B cell (primary cell): ENCODE results near the gene TMIGD2. TPM values are rescaled to one million over a fixed set of nuclear protein-coding genes. Genes with fewer than 3 reads are reported as not detected.

ENCODE experiments used
- ATAC-seq: fragments of 200-7000 bp; cut with Tn5 transposase; one replicate; pipeline ENCODE4 v1.10.0; 2021; ENCODE audit warnings: low read depth, mild to moderate bottlenecking, moderate number of reproducible peaks, moderate library complexity
- CTCF ChIA-PET: fragments of 350-600 bp; sonication (Branson Sonifier 250); formaldehyde crosslinking; loops from one replicate; lab custom pipeline; 2021; ENCODE audit warnings: antibody characterized with exemption, inconsistent platforms; lab: Charles Lee
- POLR2A ChIA-PET: fragments of 350-600 bp; sonication (Branson Sonifier 250); formaldehyde crosslinking; loops from one replicate; lab custom pipeline; 2021; ENCODE audit warnings: antibody characterized with exemption; lab: Charles Lee
- DNase-seq: peaks from one replicate; pipeline ENCODE4 v3.0.0; 2013
- H2AFZ ChIP-seq: 2 replicates; pipeline ENCODE4 v1.6.1; 2012; ENCODE audit warnings: mild to moderate bottlenecking, low read depth, low read length; ENCODE audit not compliant: insufficient read depth, poor library complexity, severe bottlenecking
- H3K27ac ChIP-seq, 2 donors: 1 replicate in 1 of 2; 2 replicates in 1 of 2; pipeline ENCODE4 v1.5.1; 2012 to 2013; ENCODE audit warnings: low read length in 2 of 2, mild to moderate bottlenecking in 2 of 2, moderate library complexity in 1 of 2
- H3K27me3 ChIP-seq, 4 experiments: fragments of 200-600 bp in 1 of 4; sonication (generic) in 1 of 4; replicated peaks in 1 of 4; 1 replicate in 2 of 4; 2 replicates in 2 of 4; pipeline versions ENCODE4 v1.6.1 to v1.7.0; 2013 to 2016; ENCODE audit warnings: low read length in 3 of 4, mild to moderate bottlenecking in 2 of 4, mixed read lengths in 1 of 4, moderate library complexity in 1 of 4; ENCODE audit not compliant: insufficient read depth in 4 of 4, control insufficient read depth in 3 of 4; ENCODE audit errors: control extremely low read depth in 1 of 4
- H3K36me3 ChIP-seq, 2 experiments: replicated peaks in 1 of 2; 1 replicate in 1 of 2; 2 replicates in 1 of 2; pipeline versions ENCODE4 v1.6.1 to v1.7.1; 2013; ENCODE audit warnings: low read length in 1 of 2; ENCODE audit not compliant: insufficient read depth in 2 of 2, control insufficient read depth in 1 of 2; ENCODE audit errors: control extremely low read depth in 1 of 2, extremely low read depth in 1 of 2
- H3K4me1 ChIP-seq, 2 donors: fragments of 200-600 bp in 1 of 2; sonication (generic) in 1 of 2; 1 replicate in 1 of 2; 2 replicates in 1 of 2; pipeline versions ENCODE4 v1.5.1 to v1.6.1; 2013 to 2017; ENCODE audit warnings: low read length in 2 of 2; ENCODE audit not compliant: control insufficient read depth in 2 of 2, insufficient read depth in 2 of 2
- H3K4me2 ChIP-seq: replicated peaks from 2 replicates; pipeline ENCODE3; 2012; ENCODE audit warnings: mild to moderate bottlenecking, low read depth, low read length; ENCODE audit not compliant: poor library complexity, severe bottlenecking
- H3K4me3 ChIP-seq, 5 experiments: fragments of 200-600 bp in 1 of 5; sonication (generic) in 1 of 5; 1 replicate in 3 of 5; 2 replicates in 2 of 5; pipeline versions ENCODE4 v1.5.1 to v1.7.0; 2011 to 2016; ENCODE audit warnings: low read length in 4 of 5, mild to moderate bottlenecking in 4 of 5, low read depth in 2 of 5, control low read depth in 1 of 5, moderate library complexity in 1 of 5; ENCODE audit not compliant: insufficient read depth in 1 of 5; ENCODE audit errors: control extremely low read depth in 1 of 5, extremely low read depth in 1 of 5
- H3K79me2 ChIP-seq: fragments of 200-600 bp; sonication (generic); one replicate; pipeline ENCODE4 v1.6.0; 2016; ENCODE audit warnings: low read length; ENCODE audit not compliant: control insufficient read depth, insufficient read depth
- H3K9ac ChIP-seq: fragments of 200-600 bp; sonication (generic); 2 replicates; pipeline ENCODE4 v1.6.1; 2017; ENCODE audit warnings: mild to moderate bottlenecking, low read length, moderate library complexity
- H3K9me3 ChIP-seq, 3 donors: one replicate each; pipeline versions ENCODE4 v1.6.1 to v1.7.1; 2013; ENCODE audit warnings: low read length in 2 of 3; ENCODE audit not compliant: control insufficient read depth in 2 of 3, insufficient read depth in 1 of 3; ENCODE audit errors: control extremely low read depth in 1 of 3
- H4K20me1 ChIP-seq: 2 replicates; pipeline ENCODE4 v1.6.0; 2012; ENCODE audit warnings: mild to moderate bottlenecking, low read length; ENCODE audit not compliant: insufficient read depth, control insufficient read depth, poor library complexity, severe bottlenecking
- H3K27ac Mint-ChIP-seq: one replicate; pipeline ENCODE4 v1.8.0; 2021; ENCODE audit warnings: mixed read lengths
- H3K27me3 Mint-ChIP-seq: one replicate; pipeline ENCODE4 v1.8.0; 2021; ENCODE audit warnings: mixed read lengths
- H3K4me1 Mint-ChIP-seq: one replicate; pipeline ENCODE4 v1.8.0; 2021; ENCODE audit warnings: mixed read lengths
- H3K4me3 Mint-ChIP-seq: one replicate; pipeline ENCODE4 v1.8.0; 2021; ENCODE audit warnings: mixed read lengths
- H3K9me3 Mint-ChIP-seq: one replicate; pipeline ENCODE4 v1.8.0; 2022; ENCODE audit warnings: mixed read lengths; ENCODE audit not compliant: insufficient read depth
- EZH2 ChIP-seq: IDR thresholded peaks from 2 replicates; pipeline ENCODE4 v1.6.1; 2012; ENCODE audit warnings: borderline replicate concordance, low read depth, mild to moderate bottlenecking, moderate library complexity, low read length; ENCODE audit not compliant: insufficient read depth, poor library complexity, severe bottlenecking
- whole genome bisulfite sequencing: methylation state at CpG from one replicate; pipeline ENCODE4 v1.1.5; 2013; ENCODE audit warnings: missing lambda C conversion rate; ENCODE audit not compliant: insufficient coverage; 5-methylcytosine and 5-hydroxymethylcytosine counted together
- intact Hi-C: fragments of 100-400 bp; cut with micrococcal nuclease; formaldehyde crosslinking; loops from one replicate; pipeline ENCODE4 v1.10.0; 2022
- polyA plus RNA-seq: library from polyadenylated mRNA; depleted of rRNA; stranded (reverse); fragments of >200 nt; gene quantifications from 2 replicates; pipeline ENCODE4 v1.2.3, GENCODE V29; 2012
- total RNA-seq, 2 donors: library from RNA; stranded (reverse); fragments of 120-200 nt in 1 of 2; gene quantifications; 1 replicate in 1 of 2; 2 replicates in 1 of 2; pipeline versions ENCODE4 v1.2.3 to v1.2.4, GENCODE V29; 2013 to 2022
- TF ChIP-seq, protein P1 (sequence below): fragments of 200-600 bp; IDR thresholded peaks from one replicate; pipeline ENCODE4 v1.8.0; 2022; ENCODE audit warnings: antibody characterized with exemption, mild to moderate bottlenecking

The TMIGD2 gene
- total and polyA plus RNA-seq, 2 donors (not counting 1 experiment from before 2014, with no cell fraction given): 0.24 TPM; not detected in 1

DNA sequence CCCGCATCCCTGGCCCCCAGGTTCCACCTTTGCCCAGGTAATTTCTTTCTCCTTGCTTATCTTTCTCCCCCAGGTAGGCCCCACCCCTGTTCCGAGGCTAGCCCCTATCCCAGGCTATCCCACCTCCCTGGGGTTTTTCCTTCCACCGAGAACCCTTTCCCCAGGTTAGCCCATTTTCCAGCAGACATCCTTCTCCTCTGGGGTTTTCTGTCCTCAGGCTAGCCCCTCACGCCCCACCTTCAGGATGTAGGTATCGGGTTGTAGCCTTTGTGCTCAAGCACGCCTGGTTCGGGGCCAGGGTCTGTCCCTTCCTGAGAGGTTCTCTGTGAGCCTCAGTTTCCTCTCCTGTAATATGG is 3.0 kb upstream of the TMIGD2 start:
- Histone ChIP-seq H3K27ac (no peak overlapping the region), H3K4me2 (no peak overlapping the region), H3K27me3 (peaks cover 0 to 6% (median 0%) of the 10 kb centered on the region in 4 experiments), H3K4me3 (no peak overlapping the region), H4K20me1 (no peaks in the 10 kb centered on the region), H2AFZ (no peak overlapping the region), H3K79me2 (no peaks in the 10 kb centered on the region), H3K9me3 (peaks cover 0 to under 1% (median 0%) of the 10 kb centered on the region in 3 donors), H3K9ac (no peak overlapping the region), H3K36me3 (no peaks in the 10 kb centered on the region), H3K4me1 (peaks cover 4% of the 10 kb centered on the region in 2 donors)
- H3K9me3 Mint-ChIP-seq: no peaks in the 10 kb centered on the region
- H3K4me3 Mint-ChIP-seq: peak overlapping the region; percentile 37
- ATAC-seq (no peak), DNase-seq (no peak)
- CTCF ChIA-PET: no interaction called here
- POLR2A ChIA-PET: interaction anchor here (0.6 kb wide), 1 partner anchor 60 kb away, joined by 3 read pairs; no protein-coding TSS in a partner anchor
- H3K4me1 Mint-ChIP-seq: peaks cover 7% of the 10 kb centered on the region
- intact Hi-C loops: no loop called here
- 92% methylated on average over 5 of the region's 7 CpGs for WGBS
- no peak overlapping the region for H3K27ac Mint-ChIP-seq
- TF ChIP-seq, protein P1, sequence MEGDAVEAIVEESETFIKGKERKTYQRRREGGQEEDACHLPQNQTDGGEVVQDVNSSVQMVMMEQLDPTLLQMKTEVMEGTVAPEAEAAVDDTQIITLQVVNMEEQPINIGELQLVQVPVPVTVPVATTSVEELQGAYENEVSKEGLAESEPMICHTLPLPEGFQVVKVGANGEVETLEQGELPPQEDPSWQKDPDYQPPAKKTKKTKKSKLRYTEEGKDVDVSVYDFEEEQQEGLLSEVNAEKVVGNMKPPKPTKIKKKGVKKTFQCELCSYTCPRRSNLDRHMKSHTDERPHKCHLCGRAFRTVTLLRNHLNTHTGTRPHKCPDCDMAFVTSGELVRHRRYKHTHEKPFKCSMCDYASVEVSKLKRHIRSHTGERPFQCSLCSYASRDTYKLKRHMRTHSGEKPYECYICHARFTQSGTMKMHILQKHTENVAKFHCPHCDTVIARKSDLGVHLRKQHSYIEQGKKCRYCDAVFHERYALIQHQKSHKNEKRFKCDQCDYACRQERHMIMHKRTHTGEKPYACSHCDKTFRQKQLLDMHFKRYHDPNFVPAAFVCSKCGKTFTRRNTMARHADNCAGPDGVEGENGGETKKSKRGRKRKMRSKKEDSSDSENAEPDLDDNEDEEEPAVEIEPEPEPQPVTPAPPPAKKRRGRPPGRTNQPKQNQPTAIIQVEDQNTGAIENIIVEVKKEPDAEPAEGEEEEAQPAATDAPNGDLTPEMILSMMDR: no peak
- TF ChIP-seq EZH2: no peak
- H3K27me3 Mint-ChIP-seq: peaks cover 9% of the 10 kb centered on the region

DNA sequence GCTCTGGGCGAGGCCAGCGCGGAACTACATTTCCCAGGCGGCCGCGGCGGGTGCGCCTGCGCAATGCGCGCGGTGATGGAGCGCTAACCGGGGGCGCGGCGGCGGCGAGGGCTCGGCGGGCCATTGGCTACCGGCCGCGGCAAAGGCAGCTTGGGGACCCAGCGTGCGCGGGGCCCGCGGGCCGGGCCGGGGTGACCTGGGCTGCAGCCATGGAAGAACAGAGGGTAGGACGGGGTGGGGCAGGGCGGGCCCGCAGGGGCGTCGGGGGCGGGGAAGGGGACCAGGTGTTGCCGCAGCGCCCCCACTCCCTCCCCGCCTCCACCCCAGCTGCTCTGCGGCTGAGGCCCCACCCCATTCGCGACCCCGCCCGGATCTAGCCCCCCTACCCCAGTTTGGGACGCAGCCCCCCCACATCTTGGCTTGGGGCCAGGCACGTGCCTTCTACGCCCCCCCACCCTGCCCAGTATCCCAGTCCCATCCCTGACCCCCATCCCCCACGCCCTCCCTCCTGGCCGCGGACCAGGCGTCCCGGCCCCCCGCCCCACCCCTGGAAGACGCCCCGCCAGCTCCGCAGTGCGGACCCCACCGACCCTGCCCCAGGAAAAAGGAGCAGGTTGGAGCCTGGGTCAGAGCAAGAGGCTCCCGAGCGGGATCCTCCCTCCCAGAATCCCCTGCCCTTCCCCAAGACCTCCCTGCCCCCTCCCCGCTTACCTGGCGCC is 2.5 kb upstream of the TMIGD2 start, which contains the start of gene FSD1:
Gene FSD1, plus strand, starts transcription at position 61 of the 719 bp plus-strand sequence. Its CDS starts 149 bp downstream, at position 210.
- intact Hi-C loops: no loop called here
- DNase-seq (peak; percentile 67), ATAC-seq (peak; percentile 67)
- H3K4me3 ChIP-seq: peak within 1 kb of the TSS in 3 of 5 experiments; percentile 5 to 38 (median 7)
- H3K36me3 ChIP-seq: no peaks in the 10 kb centered on the region
- 7% methylated on average over 42 of the region's 63 CpGs for WGBS
- H3K79me2 ChIP-seq: no peaks in the 10 kb centered on the region
- POLR2A ChIA-PET: interaction anchor here (0.6 to 0.7 kb wide), 2 partner anchors 17 to 60 kb away, joined by 3 read pairs; no protein-coding TSS in a partner anchor
- H3K4me1 Mint-ChIP-seq: peaks cover 7% of the 10 kb centered on the region
- no peaks in the 10 kb centered on the region for H4K20me1 ChIP-seq
- no peaks in the 10 kb centered on the region for H3K9me3 ChIP-seq
- no peaks in the 10 kb centered on the region for H3K9me3 Mint-ChIP-seq
- H2AFZ ChIP-seq: peak within 1 kb of the TSS; percentile 56
- peaks cover 9% of the 10 kb centered on the region for H3K27me3 Mint-ChIP-seq
- H3K27me3 ChIP-seq: peaks cover 0 to 6% (median 0%) of the 10 kb centered on the region in 4 experiments
- H3K27ac Mint-ChIP-seq: no peak within 1 kb of the TSS
- peak within 1 kb of the TSS; percentile 74 for H3K4me2 ChIP-seq
- no peak within 1 kb of the TSS for H3K27ac ChIP-seq
- CTCF ChIA-PET: no interaction called here
- peaks cover 4% of the 10 kb centered on the region in 2 donors for H3K4me1 ChIP-seq
- TF ChIP-seq, protein P1: no peak
- TF ChIP-seq EZH2: no peak
- H3K9ac ChIP-seq: peak within 1 kb of the TSS; percentile 29
- H3K4me3 Mint-ChIP-seq: peak within 1 kb of the TSS; percentile 74
